Activated naive CD8-positive, alpha-beta T cell (primary cell): ENCODE results near the gene DLG2.
"Not testable (repeated sequence)": the region's sequence is repeated elsewhere in the genome, so short reads cannot be mapped to it uniquely, and the experiment has no call there.

Experiments used
- H3K27ac Mint-ChIP-seq: one replicate; pipeline ENCODE4 v1.8.0; 2021; ENCODE audit warnings: mixed read lengths
- H3K27me3 Mint-ChIP-seq: one replicate; pipeline ENCODE4 v1.8.0; 2021; ENCODE audit warnings: mixed read lengths
- H3K36me3 Mint-ChIP-seq: one replicate; pipeline ENCODE4 v1.8.0; 2021; ENCODE audit warnings: mixed read lengths
- H3K4me1 Mint-ChIP-seq: one replicate; pipeline ENCODE4 v1.8.0; 2021; ENCODE audit warnings: low read depth, mixed read lengths
- H3K4me3 Mint-ChIP-seq: one replicate; pipeline ENCODE4 v1.8.0; 2021; ENCODE audit warnings: mild to moderate bottlenecking, mixed read lengths
- H3K9me3 Mint-ChIP-seq: one replicate; pipeline ENCODE4 v1.8.0; 2021; ENCODE audit warnings: low read depth, mixed read lengths

DLG2 gene

GRCh38 chr11:83768489-83768888 is 1858.7 kb downstream of the DLG2 start:
- Mint-ChIP-seq H3K36me3 (no peaks in the 10 kb centered on the region), H3K27ac (no peak overlapping the region), H3K9me3 (no peaks in the 10 kb centered on the region), H3K4me3 (no peak overlapping the region), H3K27me3 (peaks cover 6% of the 10 kb centered on the region), H3K4me1 (no peaks in the 10 kb centered on the region)

GRCh38 chr11:83766932-83767331 is 1860.2 kb downstream of the DLG2 start:
- H3K4me3 Mint-ChIP-seq: no peak overlapping the region
- no peak overlapping the region for H3K27ac Mint-ChIP-seq
- no peaks in the 10 kb centered on the region for H3K4me1 Mint-ChIP-seq
- no peaks in the 10 kb centered on the region for H3K36me3 Mint-ChIP-seq
- peaks cover 6% of the 10 kb centered on the region for H3K27me3 Mint-ChIP-seq
- no peaks in the 10 kb centered on the region for H3K9me3 Mint-ChIP-seq

GRCh38 chr11:83764643-83765042 is 1862.5 kb downstream of the DLG2 start:
- Mint-ChIP-seq H3K4me1 (no peaks in the 10 kb centered on the region), H3K4me3 (no peak overlapping the region), H3K36me3 (no peaks in the 10 kb centered on the region), H3K9me3 (no peaks in the 10 kb centered on the region), H3K27me3 (peaks cover 3% of the 10 kb centered on the region), H3K27ac (no peak overlapping the region)

GRCh38 chr11:83760932-83761331 is 1866.2 kb downstream of the DLG2 start:
- Mint-ChIP-seq H3K4me3 (no peak overlapping the region), H3K27me3 (peaks cover 2% of the 10 kb centered on the region), H3K27ac (no peak overlapping the region), H3K36me3 (no peaks in the 10 kb centered on the region), H3K4me1 (no peaks in the 10 kb centered on the region), H3K9me3 (no peaks in the 10 kb centered on the region)

GRCh38 chr11:83759148-83759547 is 1868.0 kb downstream of the DLG2 start:
- no peaks in the 10 kb centered on the region for H3K36me3 Mint-ChIP-seq
- H3K9me3 Mint-ChIP-seq: no peaks in the 10 kb centered on the region
- H3K27ac Mint-ChIP-seq: no peak overlapping the region
- H3K27me3 Mint-ChIP-seq: peaks cover 2% of the 10 kb centered on the region
- no peaks in the 10 kb centered on the region for H3K4me1 Mint-ChIP-seq
- no peak overlapping the region for H3K4me3 Mint-ChIP-seq

GRCh38 chr11:83751041-83751440 is 1876.1 kb downstream of the DLG2 start:
- H3K36me3 Mint-ChIP-seq: no peaks in the 10 kb centered on the region
- H3K27me3 Mint-ChIP-seq: peaks cover 8% of the 10 kb centered on the region
- H3K4me3 Mint-ChIP-seq: no peak overlapping the region
- H3K9me3 Mint-ChIP-seq: no peaks in the 10 kb centered on the region
- H3K4me1 Mint-ChIP-seq: no peaks in the 10 kb centered on the region
- no peak overlapping the region for H3K27ac Mint-ChIP-seq

GRCh38 chr11:83746921-83747585 is 1880.1 kb downstream of the DLG2 start:
- no peak overlapping the region for H3K27ac Mint-ChIP-seq
- peaks cover 12% of the 10 kb centered on the region for H3K9me3 Mint-ChIP-seq
- peaks cover 8% of the 10 kb centered on the region for H3K27me3 Mint-ChIP-seq
- no peaks in the 10 kb centered on the region for H3K4me1 Mint-ChIP-seq
- H3K4me3 Mint-ChIP-seq: peak overlapping the region; percentile 18
- H3K36me3 Mint-ChIP-seq: no peaks in the 10 kb centered on the region

- H3K27ac Mint-ChIP-seq: no peak overlapping the region
- H3K27me3 Mint-ChIP-seq: peaks cover 1% of the 10 kb centered on the region
- H3K4me1 Mint-ChIP-seq: no peaks in the 10 kb centered on the region
- peaks cover 12% of the 10 kb centered on the region for H3K9me3 Mint-ChIP-seq
- H3K4me3 Mint-ChIP-seq: no peak overlapping the region
- no peaks in the 10 kb centered on the region for H3K36me3 Mint-ChIP-seq
Observed at GRCh38 chr11:83744620-83745192, 1882.4 kb downstream of the DLG2 start.

GRCh38 chr11:83736684-83737083 is 1890.5 kb downstream of the DLG2 start:
- Mint-ChIP-seq H3K9me3 (no peaks in the 10 kb centered on the region), H3K36me3 (no peaks in the 10 kb centered on the region), H3K4me1 (no peaks in the 10 kb centered on the region), H3K4me3 (no peak overlapping the region), H3K27me3 (peaks cover 10% of the 10 kb centered on the region), H3K27ac (no peak overlapping the region)

- Mint-ChIP-seq H3K36me3 (no peaks in the 10 kb centered on the region), H3K27ac (no peak overlapping the region), H3K9me3 (no peaks in the 10 kb centered on the region), H3K27me3 (peaks cover 10% of the 10 kb centered on the region), H3K4me3 (no peak overlapping the region), H3K4me1 (no peaks in the 10 kb centered on the region)
Observed at GRCh38 chr11:83734120-83734519, 1893.0 kb downstream of the DLG2 start.

GRCh38 chr11:83731288-83731687 is 1895.9 kb downstream of the DLG2 start:
- H3K27ac Mint-ChIP-seq, H3K4me1 Mint-ChIP-seq, H3K27me3 Mint-ChIP-seq, H3K36me3 Mint-ChIP-seq, H3K9me3 Mint-ChIP-seq, H3K4me3 Mint-ChIP-seq: not testable (repeated sequence)

- Mint-ChIP-seq H3K4me3 (no peak overlapping the region), H3K27ac (no peak overlapping the region), H3K36me3 (no peaks in the 10 kb centered on the region), H3K9me3 (no peaks in the 10 kb centered on the region), H3K4me1 (peaks cover 6% of the 10 kb centered on the region), H3K27me3 (peaks cover 2% of the 10 kb centered on the region)
Observed at GRCh38 chr11:83728281-83728680, 1898.9 kb downstream of the DLG2 start.

- Mint-ChIP-seq H3K4me3 (no peak overlapping the region), H3K27me3 (peaks cover 2% of the 10 kb centered on the region), H3K4me1 (peaks cover 6% of the 10 kb centered on the region), H3K9me3 (no peaks in the 10 kb centered on the region), H3K27ac (no peak overlapping the region), H3K36me3 (no peaks in the 10 kb centered on the region)
Observed at GRCh38 chr11:83727251-83727650, 1899.9 kb downstream of the DLG2 start.

- H3K27ac Mint-ChIP-seq: no peak overlapping the region
- H3K36me3 Mint-ChIP-seq: no peaks in the 10 kb centered on the region
- no peak overlapping the region for H3K4me3 Mint-ChIP-seq
- H3K9me3 Mint-ChIP-seq: no peaks in the 10 kb centered on the region
- peaks cover 6% of the 10 kb centered on the region for H3K4me1 Mint-ChIP-seq
- peaks cover 2% of the 10 kb centered on the region for H3K27me3 Mint-ChIP-seq
Observed at GRCh38 chr11:83726316-83726715, 1900.8 kb downstream of the DLG2 start.

GRCh38 chr11:83725728-83726127 is 1901.4 kb downstream of the DLG2 start:
- no peak overlapping the region for H3K27ac Mint-ChIP-seq
- no peaks in the 10 kb centered on the region for H3K36me3 Mint-ChIP-seq
- no peak overlapping the region for H3K4me3 Mint-ChIP-seq
- H3K27me3 Mint-ChIP-seq: no peaks in the 10 kb centered on the region
- peaks cover 6% of the 10 kb centered on the region for H3K4me1 Mint-ChIP-seq
- no peaks in the 10 kb centered on the region for H3K9me3 Mint-ChIP-seq

GRCh38 chr11:83725269-83725560 is 1901.9 kb downstream of the DLG2 start:
- Mint-ChIP-seq H3K27me3 (no peaks in the 10 kb centered on the region), H3K27ac (no peak overlapping the region), H3K36me3 (no peaks in the 10 kb centered on the region), H3K9me3 (no peaks in the 10 kb centered on the region), H3K4me1 (peaks cover 6% of the 10 kb centered on the region), H3K4me3 (no peak overlapping the region)
